Liver (tissue), 9 donors: Measurements from ENCODE around the gene TUBA3D. TPM values are rescaled to one million over a fixed set of nuclear protein-coding genes. Genes with fewer than 3 reads are reported as not detected.
"Not testable (repeated sequence)": the region's sequence is repeated elsewhere in the genome, so short reads cannot be mapped to it uniquely, and the experiment has no call there.

Experiments used
- DNase-seq: peaks from one replicate; pipeline ENCODE4 v3.0.0-alpha.2; 2017; ENCODE audit warnings: low spot score
- H3K27ac ChIP-seq, 2 donors: one replicate each; pipeline ENCODE4 v1.7.0; 2013; ENCODE audit warnings: inconsistent platforms in 2 of 2, low read length in 2 of 2, control low read depth in 1 of 2, low read depth in 1 of 2, mild to moderate bottlenecking in 1 of 2
- H3K27me3 ChIP-seq, 4 donors: one replicate each; pipeline versions ENCODE4 v1.6.1 to v1.7.0; 2013; ENCODE audit warnings: low read length in 3 of 4, inconsistent platforms in 1 of 4, mild to moderate bottlenecking in 1 of 4, moderate library complexity in 1 of 4; ENCODE audit not compliant: control insufficient read depth in 4 of 4, insufficient read depth in 4 of 4
- H3K36me3 ChIP-seq, 4 donors: one replicate each; pipeline versions ENCODE4 v1.6.1 to v1.7.0; 2013; ENCODE audit warnings: low read length in 3 of 4, mild to moderate bottlenecking in 3 of 4, low read depth in 1 of 4, moderate library complexity in 1 of 4; ENCODE audit not compliant: control insufficient read depth in 4 of 4, insufficient read depth in 3 of 4
- H3K4me1 ChIP-seq, 4 donors: one replicate each; pipeline versions ENCODE4 v1.6.1 to v1.7.0; 2013; ENCODE audit warnings: low read length in 3 of 4, mild to moderate bottlenecking in 3 of 4, moderate library complexity in 1 of 4; ENCODE audit not compliant: control insufficient read depth in 4 of 4, insufficient read depth in 4 of 4
- H3K4me3 ChIP-seq, 3 donors: one replicate each; pipeline versions ENCODE4 v1.6.1 to v1.7.0; 2013; ENCODE audit warnings: low read length in 3 of 3, control low read depth in 1 of 3, low read depth in 1 of 3, mild to moderate bottlenecking in 1 of 3
- H3K9ac ChIP-seq, 2 donors: one replicate each; pipeline ENCODE4 v1.7.0; 2013; ENCODE audit warnings: low read length in 2 of 2, mild to moderate bottlenecking in 2 of 2, moderate library complexity in 2 of 2, control low read depth in 1 of 2, low read depth in 1 of 2
- H3K9me3 ChIP-seq, 4 donors: one replicate each; pipeline versions ENCODE4 v1.6.1 to v1.7.0; 2013; ENCODE audit warnings: low read length in 3 of 4; ENCODE audit not compliant: control insufficient read depth in 4 of 4
- WGBS: extraction: QIAGEN DNeasy Blood & Tissue Kit; methylation state at CpG from one replicate; pipeline ENCODE4 v1.1.7; 2013; 5-methylcytosine and 5-hydroxymethylcytosine counted together
- polyA plus RNA-seq, 2 donors: library from polyadenylated mRNA; stranded (reverse) in 1 of 2; unstranded in 1 of 2; fragments of 200-250 nt in 1 of 2; fragments of >200 nt in 1 of 2; fragmentation: Nextera tagmentation in 1 of 2; extraction: Ambion mirVana in 1 of 2; gene quantifications; one replicate each; pipeline versions ENCODE4 v1.2.1 to v1.2.3, GENCODE V29; 2013 to 2015
- total RNA-seq, 2 donors: library from RNA; depleted of rRNA; stranded (reverse); fragments of >200 nt; gene quantifications; one replicate each; pipeline ENCODE4 v1.2.3, GENCODE V29; 2014
- donor health status: healthy.
- donor health status: healthy.
- donor health status: healthy.
- donor health status: healthy.
- donor health status: healthy.

Gene TUBA3D
- total and polyA plus RNA-seq, 4 donors, result 0.08 to 0.15 (median 0.13) TPM

- not testable (repeated sequence) for H3K9ac ChIP-seq, H3K27me3 ChIP-seq, DNase-seq, H3K4me3 ChIP-seq, H3K36me3 ChIP-seq, H3K27ac ChIP-seq, H3K9me3 ChIP-seq, H3K4me1 ChIP-seq
- WGBS, result 82% methylated on average over 21 of the region's 22 CpGs
These were observed 54.9 kb downstream of the TUBA3D start for GRCh38 chr2:131530626-131531344.

- WGBS, result 95% methylated on average over 9 of the region's 11 CpGs
- not testable (repeated sequence) for H3K4me1 ChIP-seq, H3K27me3 ChIP-seq, DNase-seq, H3K27ac ChIP-seq, H3K36me3 ChIP-seq, H3K9ac ChIP-seq, H3K4me3 ChIP-seq, H3K9me3 ChIP-seq
These were observed 55.7 kb downstream of the TUBA3D start for GRCh38 chr2:131531547-131532185.

Other genes with a start within 250 kb of the TUBA3D start
- gene RAB6D, start 112.0 kb upstream of the TUBA3D start, total RNA-seq, result not detected
- under 1 TPM; 0.02 to 0.08 TPM for gene RAB6D, start 112.0 kb upstream of the TUBA3D start, polyA plus RNA-seq
- 10 to 100 TPM; 17.6 to 56.4 TPM for gene MZT2A, start 16.3 kb downstream of the TUBA3D start, total RNA-seq
- gene MZT2A, start 16.3 kb downstream of the TUBA3D start, polyA plus RNA-seq, result 10 to 100 TPM; 49.6 to 74.2 TPM
- 1 to 10 TPM in 1 of 2 donors, under 1 TPM in 1; 0.42 to 1.1 TPM for gene CCDC74A, start 51.8 kb downstream of the TUBA3D start, total RNA-seq
- under 1 TPM; 0.37 to 0.51 TPM for gene CCDC74A, start 51.8 kb downstream of the TUBA3D start, polyA plus RNA-seq